Measurements from ENCODE around the gene AGR3. TPM values are rescaled to one million over a fixed set of nuclear protein-coding genes. Genes with fewer than 3 reads are reported as not detected.

The AGR3 gene
- total RNA-seq, 2 donors from 2014 or later = not detected

DNA sequence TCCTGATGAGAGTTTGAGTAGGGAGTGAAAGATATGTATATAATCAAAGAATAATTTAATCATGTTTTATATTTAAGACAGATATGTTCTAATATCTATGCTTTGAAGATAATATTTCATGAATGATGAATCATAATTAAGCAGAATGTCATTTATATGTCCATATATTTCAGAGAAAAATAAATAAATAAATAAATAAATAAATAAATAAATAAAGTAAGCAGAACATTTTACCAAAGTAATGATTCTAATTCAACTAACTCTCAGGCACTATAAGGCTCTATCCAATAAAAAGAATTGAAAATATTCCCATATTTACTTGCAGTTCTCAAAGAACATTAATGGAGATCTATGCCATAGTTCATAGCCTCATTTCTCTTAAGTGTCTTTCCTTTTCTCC is 36.0 kb downstream of the AGR3 start:
- intact Hi-C loops (cut with DNase I) = no loop called here
- DNase-seq = no peak
- ATAC-seq = no peak

DNA sequence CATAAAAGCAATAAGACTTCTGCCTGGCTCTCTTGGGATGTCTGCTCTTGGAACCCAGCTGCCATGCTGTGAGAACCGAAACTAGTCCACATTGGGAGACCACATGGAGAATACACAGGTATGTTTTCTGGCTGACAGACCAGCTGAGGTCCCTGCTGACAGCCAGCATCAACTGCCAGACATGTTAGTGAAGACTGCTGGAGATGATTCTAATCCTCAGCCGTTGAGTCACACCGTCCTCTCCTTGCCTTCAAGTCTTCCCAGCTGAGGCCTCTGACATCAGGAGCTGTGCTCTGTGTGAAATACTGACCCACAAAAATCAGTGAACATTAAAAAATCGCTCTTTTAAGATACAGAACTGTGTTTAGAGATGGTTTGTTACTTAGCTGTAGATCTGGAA is 40.1 kb downstream of the AGR3 start:
- DNase-seq (no peak), ATAC-seq (peak in 1 of 2 donors; percentile 31)
- intact Hi-C loops (cut with DNase I) = no loop called here

DNA sequence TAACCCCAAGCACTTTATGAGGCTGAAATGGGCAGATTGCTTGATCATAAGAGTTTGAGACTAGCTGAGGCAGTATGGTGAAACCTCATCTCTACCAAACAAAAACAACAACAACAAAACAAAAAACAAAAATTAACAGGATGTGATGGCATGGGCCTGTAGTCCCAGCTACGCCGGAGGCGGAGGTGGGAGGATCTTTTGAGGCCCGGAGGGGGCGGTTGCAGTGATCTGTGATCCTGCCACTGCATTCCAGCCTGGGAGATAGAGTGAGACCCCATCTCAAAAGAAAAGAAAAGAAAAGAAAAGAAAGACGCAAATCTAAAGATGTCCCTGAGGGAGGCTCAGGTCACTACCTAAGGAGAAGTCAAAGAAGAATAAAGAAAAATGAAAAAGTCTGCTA is 41.7 kb downstream of the AGR3 start:
- DNase-seq = no peak
- intact Hi-C loops (cut with DNase I) = no loop called here
- no peak for ATAC-seq

DNA sequence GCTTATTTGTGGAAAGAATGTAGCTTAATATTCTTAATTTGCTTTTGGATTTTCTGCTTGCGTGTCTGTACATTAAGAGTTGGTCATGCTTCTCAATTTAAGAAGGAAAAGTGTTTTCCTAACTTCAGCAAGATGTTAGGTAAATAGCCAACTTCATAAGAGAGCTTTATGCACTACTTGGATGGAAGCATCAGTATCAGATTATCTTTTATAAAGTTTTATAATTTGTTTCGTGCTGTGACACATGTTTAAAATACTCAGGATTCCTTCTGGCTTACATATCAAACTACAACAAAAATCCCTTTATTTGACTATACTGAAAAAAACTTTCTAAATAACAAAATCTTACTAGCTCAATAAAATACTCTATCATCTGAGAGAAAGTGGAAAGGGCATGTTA is 42.1 kb downstream of the AGR3 start:
- ATAC-seq (no peak), DNase-seq (no peak)
- intact Hi-C loops (cut with DNase I) = no loop called here

DNA sequence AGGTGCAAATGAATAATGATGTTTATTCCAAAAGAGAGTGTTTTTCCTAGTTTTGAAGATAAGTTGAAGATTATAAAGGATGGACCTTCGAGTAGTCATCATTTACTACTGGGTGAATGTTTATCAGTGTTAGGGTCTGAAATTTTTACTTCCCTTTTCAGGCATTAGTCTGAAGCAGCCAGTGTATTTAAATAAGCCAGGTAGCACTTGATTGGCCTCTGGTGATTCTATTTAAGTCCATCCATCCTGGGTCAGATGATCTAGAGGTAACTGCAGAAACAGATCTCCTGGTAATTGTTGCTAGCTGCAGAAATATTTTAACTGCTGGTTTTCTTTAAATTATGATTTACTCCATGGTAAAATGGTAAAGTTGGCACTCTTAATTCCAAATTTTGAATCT is 42.9 kb downstream of the AGR3 start:
- DNase-seq = no peak
- intact Hi-C loops (cut with DNase I) = no loop called here
- ATAC-seq = no peak

DNA sequence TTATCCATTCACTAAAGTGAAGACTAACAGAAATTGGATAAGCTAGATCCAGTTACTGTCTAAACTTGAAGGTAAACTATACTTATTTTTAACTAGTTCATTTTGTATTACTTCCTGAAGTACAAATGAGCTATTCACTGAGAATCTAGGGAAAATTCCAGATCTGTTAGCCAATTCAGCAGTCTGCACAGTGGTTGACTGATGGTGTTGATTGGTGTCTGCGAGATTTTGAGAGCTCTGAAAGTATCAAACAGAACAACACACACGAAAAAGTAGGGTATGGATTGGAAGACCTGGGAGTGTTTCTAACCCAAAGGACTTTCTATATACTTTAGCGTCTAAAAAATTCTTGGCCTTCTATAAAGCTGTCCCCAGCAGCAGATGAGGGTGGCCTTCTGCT is 43.4 kb downstream of the AGR3 start:
- no peak for DNase-seq
- ATAC-seq = no peak
- intact Hi-C loops (cut with DNase I) = no loop called here

DNA sequence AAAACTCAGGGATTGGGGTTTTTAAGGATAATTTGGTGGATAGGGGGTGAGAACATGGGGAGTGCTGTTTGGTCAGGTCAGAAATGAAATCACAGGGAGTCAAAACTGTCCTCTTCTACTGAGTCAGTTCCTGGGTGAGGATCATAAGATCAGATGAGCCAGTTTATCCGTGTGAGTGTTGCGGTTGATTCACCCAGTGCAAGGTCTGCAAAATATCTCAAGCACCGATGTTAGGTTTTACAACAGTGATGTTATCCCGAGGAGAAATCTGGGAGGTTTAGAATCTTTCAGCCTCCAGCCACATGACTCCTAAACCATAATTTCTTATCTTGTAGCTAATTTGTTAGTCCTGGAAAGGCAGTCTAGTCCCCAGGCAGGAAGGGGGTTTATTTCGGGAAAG is 45.3 kb downstream of the AGR3 start:
- DNase-seq = no peak
- ATAC-seq = no peak
- intact Hi-C loops (cut with DNase I) = no loop called here

DNA sequence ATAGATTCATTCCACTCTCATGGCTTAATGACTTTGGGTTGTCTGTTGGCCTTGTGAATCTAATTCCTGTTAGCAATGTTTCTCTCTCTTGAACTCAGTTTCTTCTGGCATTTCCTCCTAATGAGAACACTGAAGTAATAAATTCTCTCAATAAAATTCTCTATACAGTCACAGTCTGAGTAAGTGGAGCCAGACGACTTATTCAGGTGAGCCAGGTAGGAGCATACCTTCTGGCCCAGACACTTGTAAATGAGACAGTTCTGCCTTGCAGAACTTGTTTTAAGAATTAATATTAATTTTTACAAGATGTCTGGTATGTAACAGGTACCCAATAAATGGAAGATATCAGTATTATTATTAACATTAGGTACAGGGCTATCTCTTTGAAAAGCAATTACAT is 48.4 kb downstream of the AGR3 start:
- ATAC-seq = no peak
- intact Hi-C loops (cut with DNase I) = no loop called here
- no peak for DNase-seq

DNA sequence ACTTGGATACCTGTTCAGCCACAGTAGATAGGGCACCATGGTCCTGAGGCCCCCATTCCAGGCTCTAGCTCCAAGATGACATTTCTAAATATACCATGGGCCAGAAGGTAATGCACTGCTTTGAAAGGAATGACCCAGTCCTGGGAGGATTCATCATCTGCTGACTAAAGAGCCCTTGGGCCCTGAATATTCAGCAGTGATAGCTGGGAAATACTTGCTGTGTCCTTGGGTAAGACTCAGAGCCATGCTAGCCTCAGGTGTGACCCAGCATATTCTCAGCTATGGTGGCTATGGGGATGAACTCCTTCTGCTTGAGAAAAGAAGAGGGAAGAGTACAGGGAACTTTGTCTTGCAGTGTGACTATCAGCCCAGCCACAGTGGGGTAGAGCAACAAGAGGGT is 55.7 kb downstream of the AGR3 start:
- ATAC-seq = no peak
- DNase-seq = no peak
- intact Hi-C loops (cut with DNase I) = no loop called here

DNA sequence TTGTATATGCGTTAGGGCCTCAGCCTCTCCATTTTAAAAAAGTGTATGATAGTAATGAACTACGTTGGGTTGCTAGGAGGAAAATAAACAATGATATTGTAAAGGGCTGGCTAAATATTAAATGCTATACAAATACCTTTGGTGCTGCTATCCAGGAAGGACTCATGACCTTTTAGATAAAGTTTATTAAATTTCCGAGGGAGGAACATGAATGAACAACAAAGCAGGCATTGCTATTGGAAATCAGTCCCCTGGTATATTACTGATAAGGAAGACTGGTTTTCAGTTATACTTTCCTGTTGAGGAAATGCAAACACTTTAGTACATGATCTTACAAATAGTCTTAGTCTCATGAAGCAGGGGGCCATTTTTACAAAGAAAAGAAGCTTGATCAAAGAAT is 59.8 kb downstream of the AGR3 start:
- no peak for DNase-seq
- intact Hi-C loops (cut with DNase I) = no loop called here
- ATAC-seq = no peak

DNA sequence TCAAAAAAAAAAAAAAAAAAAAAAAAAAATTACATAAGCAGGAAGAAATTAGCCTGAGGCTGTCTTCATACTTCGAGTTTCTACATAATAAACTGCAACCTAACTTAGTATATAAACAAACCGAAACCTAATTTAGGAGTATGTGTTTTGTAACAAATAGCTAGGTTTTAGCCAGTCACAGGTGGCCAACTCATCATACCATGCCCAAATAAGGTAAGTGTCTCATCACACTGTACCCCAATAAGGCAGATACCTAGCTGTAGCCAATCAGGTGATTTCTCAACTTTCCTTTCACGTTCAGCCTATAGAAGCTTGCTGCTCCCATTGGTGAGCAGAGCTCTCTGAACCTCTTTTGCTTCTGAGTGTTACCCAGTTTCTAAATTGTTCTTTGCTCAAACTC is 63.1 kb downstream of the AGR3 start:
- intact Hi-C loops (cut with DNase I) = no loop called here
- DNase-seq = no peak
- ATAC-seq = no peak

DNA sequence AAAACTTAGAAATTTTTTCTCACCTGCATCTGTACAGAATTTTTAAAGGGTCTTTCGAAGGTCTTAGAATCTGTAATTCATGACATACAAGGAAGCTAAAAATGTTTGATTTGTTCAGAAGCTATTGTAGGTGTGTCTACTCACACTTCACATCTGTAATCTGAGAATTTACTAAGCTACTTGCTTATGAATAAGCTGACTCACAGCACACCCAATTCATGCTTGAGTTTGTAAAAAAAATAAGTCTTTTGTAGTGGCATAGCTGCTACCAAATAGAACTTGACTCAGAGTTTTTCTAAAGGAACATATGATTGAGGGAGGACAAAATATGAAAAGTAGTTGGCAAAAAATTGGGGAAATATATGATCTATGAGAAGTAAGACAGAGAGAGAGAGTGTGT is 64.2 kb downstream of the AGR3 start:
- intact Hi-C loops (cut with DNase I) = no loop called here
- ATAC-seq = no peak
- no peak for DNase-seq

DNA sequence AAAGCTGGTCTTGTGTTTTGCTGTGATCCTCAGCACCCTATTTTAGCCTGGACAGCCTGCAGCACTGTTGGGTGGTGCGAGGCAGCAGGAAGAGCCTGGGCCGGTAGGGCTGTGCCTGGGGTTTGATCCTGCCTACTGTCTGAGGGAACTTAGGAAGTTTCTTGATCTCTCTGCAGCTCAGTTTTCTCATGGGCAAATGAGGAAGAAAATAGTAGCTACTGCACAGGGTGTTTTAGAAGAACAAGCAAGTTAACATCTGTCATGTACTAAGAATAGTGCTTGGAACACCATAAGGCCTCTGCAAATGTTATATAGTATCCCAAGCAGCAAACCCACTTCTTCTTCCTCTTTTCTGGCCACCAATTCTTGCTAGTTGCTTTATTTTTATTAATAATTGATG is 65.0 kb downstream of the AGR3 start:
- intact Hi-C loops (cut with DNase I) = no loop called here
- no peak for DNase-seq
- ATAC-seq = peak; percentile 38 to 78

DNA sequence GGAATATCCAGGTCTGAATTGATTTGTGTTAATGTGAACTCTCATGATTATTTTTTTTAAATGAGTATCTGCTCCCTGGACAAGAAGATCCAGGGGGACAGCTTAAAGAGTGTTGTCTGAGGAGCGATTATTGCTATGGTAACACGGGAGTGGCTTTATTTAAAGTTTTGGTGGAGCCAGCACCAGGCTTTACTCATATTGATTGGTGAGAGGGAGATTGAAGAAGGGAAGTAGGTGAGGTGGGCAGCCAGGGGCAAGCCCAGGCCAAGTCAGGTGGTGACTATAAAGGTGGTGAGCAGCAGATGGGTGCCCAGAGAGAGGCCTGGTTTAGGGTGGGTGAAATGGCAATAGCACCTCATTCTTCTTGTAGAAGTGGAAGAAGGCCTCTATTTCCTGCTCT is 66.8 kb downstream of the AGR3 start:
- ATAC-seq (no peak), DNase-seq (no peak)
- intact Hi-C loops (cut with DNase I) = no loop called here

DNA sequence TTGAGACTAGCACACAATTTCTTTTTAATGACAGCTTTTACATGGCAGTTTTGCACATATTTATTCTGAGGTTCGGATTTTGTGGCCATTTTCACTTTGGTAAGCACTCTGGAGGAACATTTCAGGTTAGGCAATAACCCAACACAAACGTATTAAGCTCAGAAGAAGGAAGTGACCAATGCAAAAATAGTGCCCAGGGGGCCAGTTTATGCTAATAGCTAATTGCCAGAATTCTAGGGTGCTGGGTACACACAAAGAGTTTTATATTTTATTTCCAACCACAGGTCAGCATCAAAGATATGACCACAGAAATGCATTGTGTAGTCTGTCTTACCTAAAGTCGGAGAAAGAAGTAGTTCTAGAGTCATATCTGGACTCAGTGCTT is 68.6 kb downstream of the AGR3 start:
- intact Hi-C loops (cut with DNase I) = no loop called here
- ATAC-seq = no peak

DNA sequence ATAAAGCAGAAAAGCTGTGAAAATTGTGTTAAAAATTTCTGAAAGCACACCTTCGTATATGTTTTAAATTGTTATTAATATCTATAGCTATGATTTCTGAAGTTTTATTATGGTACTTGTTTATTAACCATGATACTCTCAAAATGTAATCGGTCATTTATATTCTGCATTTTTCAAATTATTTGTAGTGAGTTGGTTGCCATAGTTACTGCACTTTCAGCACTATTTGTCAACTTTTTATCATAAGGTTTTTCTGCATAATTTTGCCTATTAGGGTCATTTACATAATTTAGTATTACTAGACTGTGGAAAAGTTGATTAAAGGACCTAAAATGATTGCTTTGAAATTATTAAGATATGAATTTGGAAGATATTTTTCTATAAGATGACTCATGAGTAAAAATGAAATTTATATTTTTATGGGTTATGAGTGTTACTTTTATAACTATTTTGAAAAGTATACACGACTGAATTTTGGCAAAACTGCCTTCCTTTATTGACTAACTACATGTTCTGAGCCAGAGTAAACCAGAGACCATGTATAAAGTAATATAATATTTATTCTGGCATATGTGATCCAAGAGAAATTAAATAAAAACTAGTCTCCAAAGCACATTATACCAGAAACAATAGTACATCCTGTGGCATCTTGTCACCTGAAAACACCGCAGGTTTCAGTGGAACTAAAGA is 69.1 kb downstream of the AGR3 start:
- intact Hi-C loops (cut with DNase I) = no loop called here
- ATAC-seq = no peak
- no peak for DNase-seq

More for the DNA sequence above, 68.6 kb downstream of the AGR3 start:
- DNase-seq = no peak

DNA sequence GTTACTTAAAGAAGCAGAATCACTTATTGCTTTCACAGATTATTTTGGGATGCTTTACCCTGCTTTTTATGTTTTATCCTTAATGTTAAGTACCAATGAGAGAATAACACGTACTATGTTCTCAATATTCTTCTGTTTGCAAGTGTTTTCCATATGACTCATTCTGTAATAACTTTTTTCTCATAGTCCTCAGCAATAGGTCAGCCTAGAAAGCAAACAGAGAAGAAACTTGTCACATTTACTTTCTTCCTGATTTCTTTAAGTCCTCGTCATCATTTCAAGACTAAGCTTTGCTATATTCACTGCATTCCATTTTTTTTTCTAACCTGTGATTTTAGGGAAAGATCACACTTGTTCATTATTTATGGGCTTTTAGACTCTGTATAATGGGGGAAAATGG is 70.2 kb downstream of the AGR3 start:
- DNase-seq (no peak), ATAC-seq (no peak)
- intact Hi-C loops (cut with DNase I) = no loop called here

DNA sequence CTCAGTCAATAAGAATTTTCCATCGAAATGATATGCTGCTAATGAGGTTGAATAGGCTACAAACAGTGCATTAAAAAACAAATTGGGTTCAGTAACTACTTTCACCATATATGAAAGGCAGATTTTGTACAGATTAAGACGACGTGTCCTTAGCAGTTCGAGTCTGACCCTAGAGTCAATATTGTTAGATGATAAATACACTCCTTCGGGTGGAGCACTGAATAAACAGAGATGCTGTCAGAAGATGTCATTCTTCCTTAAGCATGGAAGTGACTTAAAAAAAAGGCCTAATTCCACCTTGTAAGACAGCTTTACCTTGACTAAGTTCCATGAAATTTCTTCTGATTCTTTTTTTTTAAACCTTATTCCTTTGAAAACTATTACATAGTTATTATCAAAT is 71.2 kb downstream of the AGR3 start:
- intact Hi-C loops (cut with DNase I) = no loop called here
- no peak for ATAC-seq

DNA sequence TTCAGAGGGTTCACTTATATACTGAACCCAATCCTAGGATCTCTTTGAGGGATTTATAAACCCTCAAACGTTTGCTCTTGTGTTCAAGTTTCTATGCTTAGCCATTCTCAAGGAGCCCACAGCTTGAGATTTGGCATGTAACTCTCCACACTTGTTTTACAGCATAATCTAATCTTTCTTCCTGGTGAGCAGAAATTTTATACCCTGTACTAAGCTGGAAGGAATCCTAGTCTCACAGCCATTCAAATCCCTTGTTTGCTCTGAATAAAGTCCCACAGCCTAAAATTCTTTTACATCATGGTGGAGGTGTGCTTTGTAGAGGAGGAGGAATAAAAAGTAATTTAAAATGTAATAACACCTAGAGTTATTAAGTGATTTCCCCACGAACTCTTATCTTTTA is 71.7 kb downstream of the AGR3 start:
- intact Hi-C loops (cut with DNase I) = no loop called here

More for the DNA sequence above, 71.2 kb downstream of the AGR3 start:
- DNase-seq = no peak

More for the DNA sequence above, 71.7 kb downstream of the AGR3 start:
- ATAC-seq (no peak), DNase-seq (no peak)
